Glomerular endothelial cell (primary cell): ENCODE measurements around the gene PPP1R11. TPM values are rescaled to one million over a fixed set of nuclear protein-coding genes. Genes with fewer than 3 reads are reported as not detected.
"Not testable (repeated sequence)": the region's sequence is repeated elsewhere in the genome, so short reads cannot be mapped to it uniquely, and the experiment has no call there.

Source experiments
- DNase-seq: peaks from one replicate; pipeline ENCODE4 v3.0.0-alpha.2; 2011; ENCODE audit warnings: low read depth, low spot score; ENCODE audit errors: extremely low read depth
- total RNA-seq: library from RNA; depleted of rRNA; stranded (reverse); fragments of >200 nt; gene quantifications from 2 replicates; pipeline ENCODE4 v1.2.3, GENCODE V29; 2015

Gene PPP1R11
- total RNA-seq, 1 donor from 2014 or later, result 37.4 TPM

DNA sequence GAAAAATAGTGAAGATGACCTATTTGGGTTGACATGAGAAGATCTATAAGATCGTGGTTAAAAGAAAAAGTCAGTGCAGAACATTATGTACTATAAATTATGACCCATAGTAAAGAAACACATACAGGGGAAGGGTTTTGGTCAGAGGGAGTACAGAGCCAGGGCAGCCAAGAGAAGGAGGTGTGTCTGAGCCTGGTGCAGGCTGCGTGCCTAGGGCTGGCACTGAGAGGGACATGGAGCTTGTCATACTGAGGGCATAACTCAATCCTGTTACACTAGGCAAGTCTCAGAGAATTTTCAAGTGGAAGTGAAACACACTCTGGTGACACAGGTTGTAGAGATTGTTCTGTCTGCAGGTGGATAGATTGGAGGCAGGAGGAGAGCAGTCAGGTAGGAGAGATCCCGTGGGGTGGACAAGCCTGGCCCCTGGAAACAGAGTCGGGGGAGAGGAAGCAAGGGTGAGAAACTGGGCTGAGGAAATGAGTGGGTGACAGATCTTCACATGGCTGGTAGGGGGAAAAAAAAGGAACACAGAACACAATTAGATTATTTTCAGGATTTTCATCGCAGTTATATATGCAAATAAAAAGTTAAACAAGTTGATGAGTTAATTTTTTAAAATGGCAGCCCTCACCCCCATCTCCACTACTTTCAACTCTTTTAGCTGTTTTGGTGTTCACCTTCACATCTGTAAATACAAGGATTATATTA lies 27.1 kb downstream of the PPP1R11 start:
- no peak for DNase-seq

DNA sequence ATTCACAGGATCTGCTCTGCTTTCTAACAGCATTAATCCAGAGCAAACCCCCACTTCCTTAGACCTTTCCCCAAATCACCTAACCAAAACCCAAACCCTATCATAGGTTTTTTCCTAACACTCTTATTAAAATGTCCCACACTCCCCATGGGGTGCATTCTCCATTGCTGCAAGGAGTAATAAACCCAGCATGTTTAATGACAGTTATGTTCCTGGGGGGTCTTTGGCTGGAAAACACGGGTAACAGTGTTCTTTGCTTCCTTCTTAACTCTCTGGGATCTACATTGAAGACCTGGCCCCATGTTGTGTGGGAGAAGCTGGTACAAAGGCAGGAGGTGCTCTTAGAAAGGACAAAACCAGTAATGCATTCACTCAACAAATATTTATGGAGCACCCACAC lies 29.8 kb downstream of the PPP1R11 start:
- no peak for DNase-seq

DNA sequence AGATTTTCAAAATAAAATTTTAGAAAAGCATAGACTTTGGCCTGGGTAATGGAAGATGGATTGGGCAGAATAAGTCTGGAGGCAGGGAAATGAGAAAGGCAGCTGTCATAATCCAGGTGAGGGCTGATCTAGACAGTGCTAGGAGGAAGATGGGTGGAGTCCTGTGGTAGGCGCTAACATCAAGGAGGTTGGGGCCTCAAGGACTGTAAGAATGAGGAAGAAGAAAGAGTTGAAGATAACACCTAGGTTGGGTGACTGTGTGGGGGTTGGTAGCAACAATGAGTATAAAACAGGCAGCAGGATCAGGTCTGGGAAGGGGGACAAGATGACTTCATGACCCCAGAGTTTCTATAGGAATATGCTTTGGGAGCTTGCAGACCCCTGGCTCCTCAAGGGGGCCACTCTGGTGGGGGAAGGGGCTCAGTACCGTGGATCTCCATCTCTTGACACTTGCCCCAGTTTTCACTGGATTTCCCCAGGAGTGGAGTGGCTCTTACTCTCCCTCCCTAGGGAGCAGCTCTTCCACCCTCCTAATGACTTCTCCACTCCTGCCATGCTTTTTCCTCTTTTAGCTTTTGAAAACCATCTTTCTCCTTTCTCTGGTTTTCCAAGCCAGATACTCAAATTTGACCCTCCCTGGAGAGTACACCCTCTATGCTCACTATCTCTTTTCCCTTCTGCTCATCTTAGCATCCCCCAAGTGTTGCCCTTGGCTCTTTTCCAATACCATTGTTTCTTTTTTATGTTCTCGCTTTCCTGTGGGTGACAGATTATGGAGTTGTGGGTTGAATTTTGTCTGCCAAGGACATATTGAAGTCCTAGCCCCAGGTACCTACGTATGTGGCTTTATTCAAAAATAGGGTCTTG lies 31.1 kb downstream of the PPP1R11 start:
- DNase-seq, result no peak

DNA sequence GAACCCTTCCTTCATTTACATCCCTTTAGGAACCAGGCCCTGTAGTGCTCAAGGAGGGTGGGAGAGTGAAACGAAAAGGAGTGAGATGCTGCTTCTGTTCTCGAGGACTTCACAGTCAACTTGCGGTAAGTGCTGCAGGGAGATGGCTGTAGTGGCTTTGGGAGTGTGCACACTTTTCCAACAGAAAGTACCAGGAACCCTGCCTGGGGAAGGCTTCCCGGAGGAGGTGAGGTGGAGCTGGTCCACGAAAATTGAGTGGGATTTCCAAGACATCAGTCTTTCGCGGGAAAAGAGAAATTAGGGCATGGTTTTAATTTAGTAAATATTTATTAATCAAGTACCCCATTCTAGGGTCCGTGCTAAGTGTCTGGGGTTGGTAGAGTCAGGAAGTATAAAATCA lies 33.2 kb downstream of the PPP1R11 start:
- DNase-seq, result no peak

DNA sequence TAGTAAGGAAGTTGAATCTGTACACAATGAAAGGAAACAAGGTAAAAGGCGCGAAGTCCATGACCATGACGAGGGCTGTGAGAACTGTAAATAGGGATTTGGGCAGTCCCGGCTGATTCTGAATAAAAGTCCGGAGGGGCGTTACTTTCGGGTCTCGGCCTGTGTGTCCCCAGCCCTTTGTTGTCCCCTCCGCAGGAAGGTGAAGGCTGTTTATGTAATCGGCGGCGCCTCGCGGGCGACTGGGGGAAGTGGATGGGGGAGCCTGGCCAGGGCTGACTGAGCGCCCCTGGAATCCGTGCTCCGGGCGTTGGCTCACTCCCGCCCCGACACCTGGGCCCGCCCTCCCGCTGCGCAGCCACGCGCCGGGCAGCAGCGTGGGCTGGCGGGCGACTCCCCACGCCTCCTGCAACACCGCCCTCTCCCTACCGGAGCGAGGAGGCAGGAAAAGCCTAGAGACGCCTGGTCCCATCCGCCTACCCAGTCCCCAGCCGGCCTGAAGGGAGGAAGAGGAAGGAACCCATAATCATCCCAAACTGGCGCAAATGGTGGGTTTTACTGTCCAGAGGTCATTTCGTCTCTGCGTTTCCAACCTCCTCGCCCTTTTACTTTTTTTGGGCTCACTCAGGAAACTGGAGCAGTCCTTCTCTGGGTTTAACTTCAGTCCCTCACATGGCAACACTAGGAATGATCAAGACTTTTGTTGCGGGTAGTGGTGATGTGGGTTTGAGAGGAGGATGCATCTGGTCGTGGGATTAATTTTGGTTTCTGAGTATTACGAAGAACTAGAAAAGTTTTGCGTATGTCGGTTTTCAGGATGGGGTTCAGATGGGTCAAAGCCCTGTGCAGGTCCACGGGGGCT lies 33.8 kb downstream of the PPP1R11 start:
- DNase-seq, result no peak

DNA sequence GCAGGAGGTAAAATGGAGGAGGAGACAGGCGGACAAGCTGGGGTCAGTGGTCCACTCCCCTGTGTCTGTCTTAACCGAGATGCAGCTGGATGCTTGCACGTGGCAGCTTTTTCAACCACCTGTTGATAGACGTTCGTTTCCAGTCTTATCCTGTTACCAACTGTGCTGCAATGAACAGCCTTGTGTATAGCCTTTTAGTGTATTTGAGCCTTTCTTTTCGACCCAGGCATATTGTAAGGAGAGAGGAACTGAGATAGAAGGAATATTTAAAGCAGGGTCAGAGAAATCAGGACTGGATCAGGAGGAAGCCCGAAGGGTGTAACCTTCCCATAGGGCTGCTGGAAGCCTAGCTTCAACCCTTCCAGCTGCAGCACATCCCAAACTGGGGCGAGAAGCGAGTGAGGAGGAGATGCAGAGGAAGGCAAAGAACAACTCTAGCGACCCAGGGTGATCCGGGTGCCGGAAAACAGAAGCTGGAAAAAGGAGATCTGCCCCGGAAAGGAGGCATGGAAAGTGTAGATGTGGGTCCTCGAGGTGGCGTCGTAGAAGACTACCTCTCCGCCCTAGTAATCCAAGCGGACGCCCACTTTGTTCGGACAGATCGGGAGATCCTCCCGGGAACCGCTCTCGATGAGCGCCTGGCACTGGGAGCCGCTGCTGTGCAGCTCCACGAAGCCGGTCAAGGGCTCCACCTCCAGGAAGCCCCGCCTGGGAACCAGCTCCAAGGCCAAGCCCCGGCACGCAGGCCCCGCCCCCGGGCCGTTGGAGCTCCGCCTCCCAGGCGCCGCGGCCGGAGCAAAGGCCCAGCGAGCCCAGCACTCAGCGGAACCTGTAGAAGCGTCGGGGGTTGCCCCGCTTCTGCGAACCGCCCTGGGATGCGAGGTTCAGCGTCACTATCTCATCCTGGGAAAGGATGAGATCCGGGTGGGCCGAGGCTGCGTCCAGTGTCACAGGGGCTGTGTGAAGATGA lies 34.7 kb downstream of the PPP1R11 start:
- DNase-seq, result peak; percentile 18

DNA sequence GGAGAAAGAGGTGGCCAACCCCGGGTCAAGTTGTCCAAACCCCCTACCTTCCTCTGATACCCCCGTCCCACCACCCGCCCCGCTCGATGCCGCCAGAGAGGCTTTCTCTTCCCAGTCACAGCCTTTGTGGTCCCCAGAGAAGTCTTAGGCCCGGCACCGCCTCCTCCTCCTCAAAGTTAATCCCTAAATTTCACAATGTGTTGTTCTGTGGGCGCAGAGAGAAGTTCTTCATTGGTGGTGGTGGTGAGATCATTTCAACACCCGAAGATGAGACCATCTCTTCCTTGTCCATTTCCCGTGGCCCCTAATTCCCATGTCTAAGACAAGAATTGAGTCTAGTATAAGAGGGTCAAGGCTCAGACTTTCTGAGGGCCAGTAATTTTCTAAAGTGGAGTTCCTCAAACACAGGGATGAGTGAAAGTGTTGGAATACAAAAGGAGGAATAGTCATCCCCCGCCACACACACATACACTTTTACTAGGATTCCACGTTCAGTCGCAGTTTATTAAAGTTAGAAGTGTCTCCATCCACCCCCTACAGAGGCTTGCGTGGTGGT lies 35.5 kb downstream of the PPP1R11 start:
- DNase-seq, result no peak

DNA sequence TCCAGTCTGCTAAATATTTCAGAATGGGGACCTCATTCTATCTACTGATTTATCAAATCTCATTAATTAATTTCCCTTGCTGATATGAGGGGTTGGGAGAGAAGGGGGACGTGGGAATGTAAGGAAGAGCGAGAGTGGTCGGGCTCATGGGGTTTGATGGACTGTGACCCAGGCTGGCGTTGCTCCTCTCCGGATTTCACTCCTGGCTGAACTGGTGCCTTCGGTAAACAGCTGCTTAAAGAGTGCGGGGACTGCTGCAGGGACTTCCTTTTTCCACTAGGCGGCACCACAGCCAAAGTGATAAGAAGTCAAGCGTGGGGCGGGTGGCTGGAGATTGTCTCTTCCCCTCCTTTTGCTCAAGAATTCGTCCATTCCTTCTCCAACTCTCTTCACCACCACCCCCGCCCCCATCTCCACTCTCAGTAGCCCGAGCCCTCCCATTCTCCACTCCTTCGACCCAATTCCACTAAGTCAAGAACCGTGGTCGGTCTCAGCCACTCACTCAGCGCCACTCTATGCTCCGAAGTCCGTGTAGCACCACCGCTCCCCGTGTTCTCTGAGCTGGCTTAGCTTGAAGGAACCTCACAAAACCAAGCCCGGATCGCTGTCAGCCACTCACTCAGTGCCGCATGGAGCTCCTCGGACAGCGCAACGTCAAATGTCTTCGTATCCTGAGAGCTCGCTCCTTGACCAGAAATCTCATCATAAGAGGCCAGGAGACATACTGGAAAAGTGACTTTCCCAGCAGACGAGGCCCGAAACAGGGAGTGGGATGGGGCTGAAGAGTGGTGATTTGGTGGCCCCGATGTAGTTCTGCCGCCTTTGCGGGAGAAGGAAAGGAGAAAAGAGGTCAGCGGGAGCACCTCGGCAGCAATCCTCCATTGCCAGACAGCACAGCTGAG lies 36.2 kb downstream of the PPP1R11 start:
- DNase-seq, result peak; percentile 48

DNA sequence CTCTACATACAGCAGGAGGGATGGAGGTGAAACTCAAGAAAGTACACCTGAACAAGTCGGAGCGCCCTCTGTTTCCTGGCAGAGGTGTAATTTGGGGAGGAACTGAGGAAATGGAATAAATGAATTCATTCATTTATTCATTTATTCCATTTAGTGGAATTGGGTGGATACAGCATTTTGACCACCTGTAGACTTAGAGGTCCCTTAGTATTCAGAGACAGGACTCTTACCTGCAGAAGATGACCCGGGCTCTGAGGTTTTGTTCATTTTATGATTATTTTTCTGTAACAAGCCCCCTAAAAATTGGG lies 36.8 kb downstream of the PPP1R11 start:
- no peak for DNase-seq

DNA sequence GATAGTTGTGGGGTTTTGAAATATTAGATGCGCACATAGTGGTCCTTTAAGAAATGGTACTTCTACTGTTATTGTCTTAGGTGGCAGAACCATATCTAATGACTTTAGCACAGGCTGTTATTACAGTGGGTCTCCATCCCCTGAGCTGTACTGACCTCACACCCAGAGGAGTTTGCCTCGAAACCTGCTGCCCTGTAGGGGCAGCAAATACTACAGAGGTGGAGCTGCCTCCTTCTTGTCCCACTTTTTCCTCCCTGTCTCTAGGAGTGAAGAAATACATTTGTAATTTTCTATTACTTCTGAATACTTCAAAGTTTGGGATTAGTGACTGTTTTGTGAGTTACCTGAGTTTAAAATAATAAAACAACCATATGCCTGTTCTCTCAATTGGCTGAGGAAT lies 37.7 kb downstream of the PPP1R11 start:
- DNase-seq, result no peak

DNA sequence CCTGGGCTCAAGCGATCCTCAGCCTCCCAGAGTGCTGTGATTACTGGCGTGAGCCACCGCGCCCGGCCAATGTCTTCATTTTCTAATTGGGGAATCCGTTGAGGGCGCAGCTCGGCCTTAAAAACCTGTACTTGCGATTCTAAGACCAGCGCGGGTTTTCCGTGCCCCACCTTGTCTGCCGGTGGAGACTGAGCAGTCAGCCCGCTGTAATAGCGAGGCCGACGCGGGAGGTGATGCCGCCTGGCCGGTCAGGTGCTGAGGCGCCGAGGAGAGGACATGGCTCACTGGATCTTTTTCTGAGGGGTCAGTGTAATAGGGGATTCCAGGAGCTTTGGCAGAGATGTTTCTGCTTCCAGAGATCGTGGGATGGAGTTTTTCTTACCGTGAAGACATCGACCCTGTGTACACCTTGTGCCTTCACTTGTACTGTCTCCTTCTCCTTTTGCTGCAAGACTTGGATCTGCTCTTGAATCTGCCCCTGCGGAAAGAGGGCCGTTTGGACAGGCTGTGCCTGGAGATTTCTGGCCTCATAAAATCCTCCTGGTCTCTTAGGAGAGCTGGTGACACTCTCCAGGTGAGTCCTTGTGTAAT lies 44.4 kb downstream of the PPP1R11 start:
- no peak for DNase-seq

DNA sequence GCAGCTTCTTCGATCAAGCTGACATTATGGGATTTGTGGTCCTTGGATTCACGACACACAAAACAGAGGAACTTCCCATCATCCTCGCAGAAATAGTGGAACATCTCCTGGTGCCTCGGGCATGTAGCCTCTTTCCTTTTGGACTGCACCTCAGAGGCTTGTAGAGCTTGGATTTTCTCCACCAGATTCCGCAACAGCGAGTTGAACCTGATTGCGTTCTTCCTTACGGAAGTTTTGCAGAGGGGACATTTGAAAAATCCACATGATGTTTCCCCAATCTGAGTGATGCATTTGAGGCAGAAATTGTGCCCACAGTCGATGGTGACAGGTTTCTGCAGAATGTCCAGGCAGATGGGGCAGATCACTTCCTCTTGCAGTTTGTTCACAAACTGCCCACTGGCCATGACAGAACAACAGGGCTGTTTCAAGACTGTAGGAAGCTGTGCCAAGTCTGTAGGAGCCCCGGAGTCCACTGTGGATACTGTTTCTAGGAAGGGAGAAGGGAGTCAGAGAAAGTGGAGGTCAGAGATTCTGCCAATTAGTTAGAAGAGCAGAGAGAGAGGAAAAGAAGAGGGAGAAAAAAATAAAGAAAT lies 45.5 kb downstream of the PPP1R11 start:
- no peak for DNase-seq

DNA sequence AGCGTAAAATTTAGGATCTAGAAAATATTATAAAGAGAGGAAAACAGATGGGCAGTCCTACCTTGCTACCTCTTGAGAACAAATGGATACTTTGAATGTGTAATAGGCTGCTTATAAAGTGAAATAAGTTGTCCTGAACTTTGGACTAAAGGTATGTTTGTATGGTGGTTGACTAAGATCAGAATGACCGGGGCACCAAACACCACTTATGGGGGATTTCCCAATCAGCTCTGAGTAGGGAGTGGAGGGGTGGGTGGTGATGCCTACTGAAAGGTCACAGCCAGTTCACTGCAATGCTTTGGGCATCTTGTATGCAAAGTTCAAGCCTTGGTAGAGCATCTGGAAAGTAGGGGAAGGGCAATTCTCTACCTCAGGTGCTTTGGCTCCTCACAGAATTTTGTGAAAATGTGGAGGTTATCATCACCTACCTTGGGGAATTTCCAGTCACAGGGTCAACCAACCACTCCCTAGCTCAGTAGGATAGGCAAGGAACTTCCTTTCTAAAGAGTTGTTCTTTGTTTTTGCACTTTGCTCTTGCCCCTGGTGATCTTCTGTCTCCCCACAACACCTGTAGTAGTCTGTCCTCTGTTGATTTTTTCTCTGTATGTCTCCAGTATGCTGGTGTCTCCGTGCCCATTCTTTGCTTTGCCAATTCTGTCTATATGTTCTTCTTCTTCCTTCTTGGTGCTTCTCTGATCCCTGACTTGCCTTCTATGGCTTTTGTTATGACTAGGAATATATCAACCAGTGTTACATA lies 46.2 kb downstream of the PPP1R11 start, which contains the start of gene TRIM31:
TSS of gene TRIM31 (minus strand) at position 88 of the 757 bp plus-strand sequence. CDS start 285 bp downstream, outside the sequence.
- DNase-seq, result no peak

DNA sequence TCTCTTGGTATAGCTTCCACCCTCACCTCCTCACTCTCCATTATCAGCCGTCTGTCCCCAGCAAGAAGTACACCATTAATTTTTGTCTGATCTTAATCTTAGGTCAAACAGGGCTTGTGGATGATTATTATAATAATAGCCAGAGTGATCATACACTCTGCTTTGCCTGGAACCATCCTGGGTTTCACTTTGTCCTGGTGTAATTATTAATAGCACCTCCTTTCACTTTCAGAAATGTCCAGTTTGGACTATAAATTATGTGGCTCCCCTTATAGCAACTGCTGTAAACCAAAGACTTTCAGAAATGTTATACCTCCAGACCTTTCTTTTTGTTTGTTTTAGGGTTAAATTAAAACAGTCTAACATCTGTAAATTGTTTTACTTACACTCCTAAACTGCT lies 46.8 kb downstream of the PPP1R11 start:
- no peak for DNase-seq

DNA sequence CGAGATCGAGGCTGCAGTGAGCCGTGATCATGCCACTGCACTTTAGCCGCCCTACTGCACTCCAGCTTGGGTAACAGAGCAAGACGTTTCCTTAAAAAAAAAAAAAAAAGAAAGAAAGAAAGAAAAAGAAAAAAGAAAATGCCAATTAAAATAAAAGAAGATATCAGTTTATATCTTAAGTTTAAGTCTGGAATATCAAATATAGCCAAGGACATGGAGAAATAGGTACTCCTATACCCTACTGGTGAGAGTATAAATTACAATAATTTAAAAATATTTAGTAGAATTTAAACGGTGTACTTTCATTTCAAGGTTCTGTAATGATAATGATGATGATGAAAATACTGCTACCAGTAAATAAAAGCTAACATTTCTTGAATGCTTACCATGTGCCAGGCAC lies 49.7 kb downstream of the PPP1R11 start:
- DNase-seq, result no peak

DNA sequence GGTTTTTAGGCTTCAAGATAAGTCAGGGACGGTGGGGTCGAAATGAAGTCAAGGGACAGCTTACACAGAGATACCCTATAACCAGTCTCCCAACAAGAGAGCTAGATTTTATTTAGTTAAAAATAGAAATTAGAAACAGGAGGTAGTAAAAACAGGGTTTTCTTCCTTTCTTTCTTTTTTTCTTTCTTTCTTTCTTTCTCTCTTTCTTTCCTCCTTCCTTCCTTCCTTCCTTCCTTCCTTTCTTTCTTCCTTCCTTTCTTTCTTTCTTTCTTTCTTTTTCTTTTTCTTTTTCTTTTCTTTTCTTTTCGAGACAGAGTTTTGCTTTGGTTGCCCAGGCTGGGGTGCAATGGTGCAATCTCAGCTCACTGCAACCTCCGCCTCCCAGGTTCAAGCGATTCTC lies 51.7 kb downstream of the PPP1R11 start:
- DNase-seq, result not testable (repeated sequence)
